GM12892 (cell line): ENCODE measurements around the gene TAOK3.

ENCODE experiments used
- POLR2A ChIP-seq: IDR thresholded peaks from 2 replicates; pipeline ENCODE4 v1.6.1; 2011; ENCODE audit warnings: low read depth, low read length, control low read depth
- POLR2AphosphoS5 ChIP-seq: IDR thresholded peaks from 2 replicates; pipeline ENCODE4 v1.6.1; 2011; ENCODE audit warnings: low read depth, low read length, control low read depth
- TAF1 ChIP-seq: IDR thresholded peaks from 2 replicates; pipeline ENCODE4 v1.6.1; 2011; ENCODE audit warnings: low read depth, mild to moderate bottlenecking, control low read depth, low read length, borderline replicate concordance

DNA sequence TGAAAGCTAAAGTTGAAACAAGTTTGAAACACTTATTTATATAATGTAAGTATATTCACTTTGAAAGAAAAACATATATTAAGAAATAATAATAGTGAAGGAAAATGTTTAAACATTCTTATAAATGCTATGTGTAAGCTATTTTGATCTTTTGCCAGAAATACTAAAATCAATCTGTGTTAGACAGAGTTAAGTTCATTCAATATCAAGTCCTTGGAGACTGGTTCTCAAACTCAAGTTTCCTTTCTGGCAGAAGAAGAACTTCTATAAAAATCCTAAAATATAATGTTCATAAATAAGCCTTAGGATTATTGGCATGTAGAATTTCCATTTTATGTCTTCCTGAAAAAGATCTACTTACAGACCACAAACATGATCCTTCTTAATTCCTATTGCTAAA, 45.3 kb downstream of the TAOK3 start:
- TF ChIP-seq POLR2A: no peak
- no peak for TF ChIP-seq POLR2AphosphoS5
- no peak for TF ChIP-seq TAF1
